Measurements from ENCODE around the gene ILDR2. TPM values are rescaled to one million over a fixed set of nuclear protein-coding genes. Genes with fewer than 3 reads are reported as not detected.

The ILDR2 gene
- total and polyA plus RNA-seq, 10 of the 15 experiments (the other 5 are each of a cell fraction or from before 2014, with no cell fraction given): 0.05 to 5.3 (median 1.9) TPM

- FAIRE-seq: no peak
- no peaks in the 10 kb centered on the region for H4K20me1 ChIP-seq (ENCODE audit: control insufficient read depth, insufficient read depth)
- TF ChIP-seq, protein P1, sequence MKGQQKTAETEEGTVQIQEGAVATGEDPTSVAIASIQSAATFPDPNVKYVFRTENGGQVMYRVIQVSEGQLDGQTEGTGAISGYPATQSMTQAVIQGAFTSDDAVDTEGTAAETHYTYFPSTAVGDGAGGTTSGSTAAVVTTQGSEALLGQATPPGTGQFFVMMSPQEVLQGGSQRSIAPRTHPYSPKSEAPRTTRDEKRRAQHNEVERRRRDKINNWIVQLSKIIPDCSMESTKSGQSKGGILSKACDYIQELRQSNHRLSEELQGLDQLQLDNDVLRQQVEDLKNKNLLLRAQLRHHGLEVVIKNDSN (IDR thresholded peaks at IDR 0.05; ENCODE audit: borderline replicate concordance, extremely low read length, insufficient read depth, low read depth, low read length): no peak
- no peak for TF ChIP-seq KAT2A (conservative IDR thresholded peaks at IDR 0.05; ENCODE audit: control insufficient read depth, low read depth, low read length)
- no peak for TF ChIP-seq RAD51 (IDR thresholded peaks at IDR 0.05)
- TF ChIP-seq MTA3 (IDR thresholded peaks at IDR 0.05; ENCODE audit: borderline replicate concordance, low read length): no peak
- TF ChIP-seq RCOR1 (conservative IDR thresholded peaks at IDR 0.05; ENCODE audit: low read depth, low read length): no peak
- no peak for TF ChIP-seq POLR2A (IDR thresholded peaks at IDR 0.05; ENCODE audit: low read depth, low read length)
- TF ChIP-seq FOS (IDR thresholded peaks at IDR 0.05; ENCODE audit: borderline replicate concordance, extremely low read depth, insufficient read length): no peak
- TF ChIP-seq TARDBP (IDR thresholded peaks at IDR 0.05; ENCODE audit: borderline replicate concordance): no peak
- no peak for TF ChIP-seq POLR2AphosphoS5 (IDR thresholded peaks at IDR 0.05; ENCODE audit: low read length)
- no peak for TF ChIP-seq LARP7 (IDR thresholded peaks at IDR 0.05)
- no peak for TF ChIP-seq FOXK2 (IDR thresholded peaks at IDR 0.05)
- TF ChIP-seq NR2C2 (IDR thresholded peaks at IDR 0.05; ENCODE audit: borderline replicate concordance, control insufficient read depth, insufficient read length, low read depth): no peak
- no peak for TF ChIP-seq SMARCA5 (IDR thresholded peaks at IDR 0.05)
- TF ChIP-seq ASH2L (IDR thresholded peaks at IDR 0.05; ENCODE audit: borderline replicate concordance, low read depth): no peak
- peaks cover 10% of the 10 kb centered on the region for H3K4me1 ChIP-seq (ENCODE audit: control insufficient read depth, insufficient read depth, low read length)
- H3K9ac ChIP-seq (ENCODE audit: control insufficient read depth, insufficient read depth, low read length): no peak overlapping the region
- no peak for ATAC-seq
- no peak for DNase-seq (ENCODE audit: low read depth, low spot score)
- no peak overlapping the region for H3K27ac ChIP-seq (ENCODE audit: control insufficient read depth, insufficient read depth)
- no peaks in the 10 kb centered on the region for H3K79me2 ChIP-seq (ENCODE audit: control insufficient read depth, insufficient read depth, low read length)
- SMC1A ChIA-PET (ENCODE audit: uncharacterized antibody, unreplicated experiment): interaction anchor here (2.1 kb wide), 1 partner anchor 12 kb away, joined by 7 read pairs; no protein-coding TSS in a partner anchor
- peaks cover 0 to 2% of the 10 kb centered on the region in 2 experiments; a peak in 2 of 4 replicates for H3K27me3 ChIP-seq (replicated peaks in 1 of 2; ENCODE audit: control insufficient read depth in 2 of 2, insufficient read depth in 2 of 2, low read length in 1 of 2)
- H3K9me3 ChIP-seq (replicated peaks; ENCODE audit: control insufficient read depth, insufficient read depth, low read length): no peaks in the 10 kb centered on the region
- in situ Hi-C loops (cut with MboI) (no loop called here), intact Hi-C loops (cut with micrococcal nuclease; ENCODE audit: unreplicated experiment) (no loop called here)
- no peak overlapping the region for H3K4me3 ChIP-seq
- no peaks in the 10 kb centered on the region for H3K36me3 ChIP-seq (ENCODE audit: control insufficient read depth in 2 of 2, insufficient read depth in 2 of 2, low read length in 1 of 2)
- BruUV-seq (replicated peaks): no TSS peak
- H2AFZ ChIP-seq (ENCODE audit: control insufficient read depth, low read depth, low read length): no peak overlapping the region
- RAD21 ChIA-PET (ENCODE audit: unreplicated experiment): interaction anchor here (1.9 kb wide), 1 partner anchor 79 kb away, joined by 5 read pairs; no protein-coding TSS in a partner anchor
- CTCF ChIA-PET: interaction anchor here (0.7 to 1.1 kb wide), 2 partner anchors 19 to 70 kb away, joined by 3 to 4 read pairs; no protein-coding TSS in a partner anchor
- H3K4me2 ChIP-seq (ENCODE audit: control insufficient read depth, insufficient read depth): no peak overlapping the region
- WGBS (ENCODE audit: insufficient coverage, insufficient replicate concordance, low lambda C conversion rate, missing lambda C conversion rate): 67% methylated on average over 1 of the region's 1 CpG
- POLR2A ChIA-PET: no interaction called here
Measured at GRCh38 chr1:166980383-166980782, 5.0 kb upstream of the ILDR2 start.
